Measurements from ENCODE around the gene IGLL5.

IGLL5 gene

DNA sequence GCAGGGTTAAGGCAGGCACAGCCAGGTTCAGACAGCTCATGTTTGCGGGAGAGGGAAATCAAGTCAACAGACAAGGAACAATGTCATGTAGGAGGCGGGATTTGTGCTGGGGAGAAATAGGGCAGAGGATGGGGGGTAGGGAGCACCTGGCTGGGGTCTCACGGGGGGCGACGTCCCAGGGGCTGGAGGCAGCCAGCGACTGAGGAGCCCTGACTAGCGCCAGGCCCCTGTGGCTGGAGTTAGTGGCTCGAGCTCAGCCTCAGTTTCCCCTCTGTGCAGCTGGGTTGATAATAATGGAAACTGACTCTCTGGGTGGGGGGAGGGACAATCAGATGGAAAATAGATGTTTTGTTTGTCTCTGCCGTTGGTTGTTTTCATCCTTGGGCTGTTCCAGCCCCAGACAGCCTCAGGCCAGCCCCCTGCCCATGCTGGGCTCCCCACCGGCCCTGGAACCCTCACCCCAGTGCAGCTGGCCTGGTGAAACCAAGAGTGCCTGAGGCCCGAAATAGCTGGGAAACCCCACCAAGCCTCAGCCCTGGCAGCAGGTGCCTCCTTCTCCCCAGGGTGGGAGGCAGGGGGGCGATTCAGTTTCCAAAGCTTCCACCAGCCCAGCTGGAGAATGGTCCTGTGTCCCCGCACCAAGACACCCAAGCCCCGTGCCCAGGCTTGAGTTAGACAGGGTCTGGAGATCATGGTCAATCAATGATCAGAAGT lies 44.1 kb downstream of the IGLL5 start:
- no peak overlapping the region for H3K4me3 ChIP-seq (ENCODE audit: control insufficient read depth, low read depth, low read length)
- no peak for DNase-seq (ENCODE audit: low read depth)
- TF ChIP-seq CTCF (IDR thresholded peaks at IDR 0.05; ENCODE audit: control insufficient read depth, insufficient read depth, low read depth, low read length, missing control alignments) = no peak

GRCh38 chr22:22932512-22932941 lies 44.9 kb downstream of the IGLL5 start:
- no peak for TF ChIP-seq CTCF (IDR thresholded peaks at IDR 0.05; ENCODE audit: control insufficient read depth, insufficient read depth, low read depth, low read length, missing control alignments)

GRCh38 chr22:22933100-22933806 lies 45.6 kb downstream of the IGLL5 start:
- no peak for DNase-seq (ENCODE audit: low read depth)
- TF ChIP-seq CTCF (IDR thresholded peaks at IDR 0.05; ENCODE audit: control insufficient read depth, insufficient read depth, low read depth, low read length, missing control alignments) = no peak
- H3K4me3 ChIP-seq (ENCODE audit: control insufficient read depth, low read depth, low read length) = no peak overlapping the region

More at GRCh38 chr22:22932512-22932941, 44.9 kb downstream of the IGLL5 start:
- no peak overlapping the region for H3K4me3 ChIP-seq (ENCODE audit: control insufficient read depth, low read depth, low read length)
- DNase-seq (ENCODE audit: low read depth) = no peak

- no peak for DNase-seq (ENCODE audit: low read depth)
Measured at GRCh38 chr22:22933807-22934542, 46.4 kb downstream of the IGLL5 start.

DNA sequence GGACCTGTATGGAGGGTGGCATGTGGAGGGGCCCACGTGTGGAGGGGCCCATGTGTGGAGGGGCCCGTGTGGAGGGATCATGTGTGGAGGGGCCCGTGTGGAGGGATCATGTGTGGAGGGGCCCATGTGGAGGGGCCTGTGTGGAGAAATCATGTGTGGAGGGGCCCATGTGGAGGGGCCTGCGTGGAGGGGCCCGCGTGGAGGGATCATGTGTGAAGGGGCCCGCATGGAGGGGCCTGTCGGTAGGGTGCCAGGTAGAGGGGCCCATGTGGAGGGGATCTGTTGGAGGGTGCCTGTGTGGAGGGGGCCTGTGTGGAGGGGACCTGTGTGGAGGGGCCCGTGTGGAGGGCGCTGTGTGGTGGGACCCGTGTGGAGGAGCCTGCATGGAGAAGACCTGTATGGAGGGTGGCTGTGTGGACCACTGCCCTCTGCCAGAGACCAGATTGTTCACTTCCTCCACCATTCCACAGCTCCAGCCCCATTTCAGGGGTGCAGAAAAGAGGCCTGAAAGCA lies 47.0 kb downstream of the IGLL5 start:
- TF ChIP-seq CTCF (IDR thresholded peaks at IDR 0.05; ENCODE audit: control insufficient read depth, insufficient read depth, low read depth, low read length, missing control alignments) = no peak
- no peak overlapping the region for H3K4me3 ChIP-seq (ENCODE audit: control insufficient read depth, low read depth, low read length)
- DNase-seq (ENCODE audit: low read depth) = no peak

More at GRCh38 chr22:22933807-22934542, 46.4 kb downstream of the IGLL5 start:
- no peak for TF ChIP-seq CTCF (IDR thresholded peaks at IDR 0.05; ENCODE audit: control insufficient read depth, insufficient read depth, low read depth, low read length, missing control alignments)
- H3K4me3 ChIP-seq (ENCODE audit: control insufficient read depth, low read depth, low read length) = no peak overlapping the region

DNA sequence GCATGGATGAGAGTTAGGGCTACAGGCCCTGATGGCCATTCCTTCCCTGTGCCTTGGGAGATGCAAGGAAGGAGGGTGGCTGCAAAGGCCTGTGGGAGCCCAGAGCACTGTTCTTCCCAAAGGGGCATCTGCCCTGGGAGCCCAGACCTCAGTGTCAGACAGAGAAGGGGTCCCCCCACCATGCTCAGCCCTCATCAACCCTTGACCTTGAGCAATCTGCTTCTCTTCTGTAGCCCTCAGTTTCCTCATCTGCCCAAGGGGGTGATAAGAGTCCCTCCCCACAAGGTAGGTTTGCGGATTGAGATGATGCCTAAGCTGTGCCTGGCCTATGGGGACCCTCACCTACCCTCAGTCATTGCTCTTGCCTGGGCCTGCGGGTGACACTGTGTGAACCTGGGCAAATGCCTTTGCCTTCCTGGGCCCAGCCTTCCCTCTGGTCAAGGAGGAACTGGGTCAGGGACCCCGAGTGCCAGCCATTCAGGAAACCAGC lies 47.5 kb downstream of the IGLL5 start:
- no peak for TF ChIP-seq CTCF (IDR thresholded peaks at IDR 0.05; ENCODE audit: control insufficient read depth, insufficient read depth, low read depth, low read length, missing control alignments)
- H3K4me3 ChIP-seq (ENCODE audit: control insufficient read depth, low read depth, low read length) = no peak overlapping the region
- DNase-seq (ENCODE audit: low read depth) = no peak

Measured in AG09309 (cell line).